Measurements from ENCODE around the gene CHKB.
"Not testable (repeated sequence)": the region's sequence is repeated elsewhere in the genome, so short reads cannot be mapped to it uniquely, and the experiment has no call there.

CHKB gene

DNA sequence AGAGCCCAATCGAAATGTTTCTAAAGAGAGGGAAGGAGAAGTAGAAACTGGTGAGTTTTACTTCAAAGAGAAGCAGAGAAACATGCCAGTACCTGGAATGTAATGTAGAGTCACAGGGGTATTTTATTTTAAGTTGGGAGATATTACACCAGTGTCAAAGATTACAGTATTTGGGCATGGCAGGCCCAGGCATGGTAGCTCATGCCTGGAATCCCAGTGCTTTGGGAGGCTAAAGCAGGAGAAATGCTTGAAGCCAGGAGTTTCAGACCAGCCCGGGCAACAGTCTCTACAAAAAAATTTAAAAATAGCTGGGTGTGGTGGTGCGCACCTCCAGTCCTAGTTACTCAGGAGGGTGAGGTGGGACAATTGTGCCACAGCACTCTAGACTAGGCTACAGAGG is 22.6 kb downstream of the CHKB start:
- no peak for DNase-seq (ENCODE audit: low read depth)
- no peak overlapping the region for H3K4me3 ChIP-seq (ENCODE audit: low read depth, low read length)

DNA sequence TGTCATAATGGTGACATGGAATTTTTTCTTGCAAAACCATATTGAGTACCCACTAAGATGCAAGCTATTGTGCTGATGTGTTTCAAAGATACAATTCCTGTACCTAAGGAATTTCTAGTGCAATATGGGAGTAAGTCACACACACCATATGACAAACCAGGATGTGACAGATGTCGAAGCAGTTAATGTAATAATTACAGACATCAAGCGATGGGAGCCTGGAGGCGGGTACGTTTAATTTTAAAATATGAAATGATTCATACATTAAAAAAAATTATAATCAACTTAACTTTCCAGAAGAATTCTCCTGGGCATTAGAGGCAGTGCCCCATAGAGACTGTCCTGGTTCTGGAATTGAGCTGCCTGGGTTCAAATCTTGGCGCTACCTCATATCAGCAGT is 25.9 kb downstream of the CHKB start:
- DNase-seq (ENCODE audit: low read depth): no peak

DNA sequence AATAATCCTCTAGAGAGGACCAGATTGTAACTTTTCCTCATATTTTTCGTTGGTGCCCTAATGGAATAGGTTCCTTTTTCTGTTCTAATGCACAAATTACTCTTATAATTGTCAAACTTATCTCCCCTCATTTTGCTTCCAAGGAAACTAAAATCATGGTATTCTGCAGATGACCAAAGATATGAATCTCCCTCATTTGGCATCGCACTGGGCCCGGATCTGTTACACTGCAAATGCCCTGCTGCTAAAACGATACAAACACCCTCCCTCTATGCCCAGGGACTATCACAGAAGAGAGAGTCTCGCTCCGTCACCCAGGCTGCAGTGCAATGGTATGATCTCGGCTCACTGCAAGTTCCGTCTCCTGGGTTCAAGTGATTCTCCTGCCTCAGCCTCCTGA is 29.3 kb downstream of the CHKB start:
- H3K4me3 ChIP-seq (ENCODE audit: low read depth, low read length): no peak overlapping the region
- DNase-seq (ENCODE audit: low read depth): no peak

More for the DNA sequence above, 25.9 kb downstream of the CHKB start:
- no peak overlapping the region for H3K4me3 ChIP-seq (ENCODE audit: low read depth, low read length)

DNA sequence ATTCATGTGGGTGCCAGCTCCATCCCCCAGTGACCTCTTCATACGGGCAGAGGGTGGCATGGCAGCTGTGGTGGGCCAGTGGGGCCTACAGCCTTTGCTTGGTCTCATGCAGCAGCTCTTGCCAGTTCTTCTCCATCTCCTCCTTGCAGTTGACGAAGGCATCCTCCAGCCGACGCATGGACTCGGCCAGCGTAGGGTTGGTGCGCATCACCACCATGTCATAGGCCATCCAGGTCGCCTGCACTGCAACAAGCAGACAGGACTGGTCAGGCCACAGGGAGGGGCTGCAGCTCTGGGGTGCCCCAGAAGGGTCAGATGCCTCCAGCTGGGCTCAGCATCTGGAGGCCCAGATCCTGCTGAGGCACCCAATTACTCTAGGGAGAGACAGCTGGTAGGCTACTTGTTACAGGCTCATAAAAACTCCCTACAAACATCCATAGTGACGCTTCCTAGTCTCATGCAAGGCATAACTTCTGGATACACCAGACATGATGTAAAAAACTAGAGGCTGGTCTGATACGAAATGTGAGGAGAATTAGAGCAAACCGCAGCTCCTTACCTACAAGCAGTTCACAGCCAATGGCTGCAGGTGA is 31.4 kb downstream of the CHKB start:
- DNase-seq (ENCODE audit: low read depth): no peak
- H3K4me3 ChIP-seq (ENCODE audit: low read depth, low read length): no peak overlapping the region

DNA sequence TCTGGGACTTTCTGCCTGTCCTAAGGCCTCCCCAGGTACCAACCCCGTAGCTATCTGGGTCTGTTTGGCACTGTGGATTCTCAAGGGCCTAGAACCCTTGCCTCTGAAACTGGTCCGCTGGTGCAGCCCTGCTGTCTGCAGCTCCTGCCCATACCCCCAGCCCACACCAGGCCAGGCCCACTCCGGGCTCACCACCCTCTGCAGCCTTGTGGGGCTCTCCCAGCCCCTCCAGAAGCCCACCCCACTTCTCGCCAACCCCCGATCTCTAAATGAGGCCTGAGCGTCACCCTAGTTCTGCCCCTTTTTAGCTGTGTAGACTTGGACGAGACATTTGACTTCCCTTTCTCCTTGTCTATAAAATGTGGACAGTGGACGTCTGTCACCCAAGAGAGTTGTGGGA is 32.3 kb downstream of the CHKB start:
- no peak for DNase-seq (ENCODE audit: low read depth)

DNA sequence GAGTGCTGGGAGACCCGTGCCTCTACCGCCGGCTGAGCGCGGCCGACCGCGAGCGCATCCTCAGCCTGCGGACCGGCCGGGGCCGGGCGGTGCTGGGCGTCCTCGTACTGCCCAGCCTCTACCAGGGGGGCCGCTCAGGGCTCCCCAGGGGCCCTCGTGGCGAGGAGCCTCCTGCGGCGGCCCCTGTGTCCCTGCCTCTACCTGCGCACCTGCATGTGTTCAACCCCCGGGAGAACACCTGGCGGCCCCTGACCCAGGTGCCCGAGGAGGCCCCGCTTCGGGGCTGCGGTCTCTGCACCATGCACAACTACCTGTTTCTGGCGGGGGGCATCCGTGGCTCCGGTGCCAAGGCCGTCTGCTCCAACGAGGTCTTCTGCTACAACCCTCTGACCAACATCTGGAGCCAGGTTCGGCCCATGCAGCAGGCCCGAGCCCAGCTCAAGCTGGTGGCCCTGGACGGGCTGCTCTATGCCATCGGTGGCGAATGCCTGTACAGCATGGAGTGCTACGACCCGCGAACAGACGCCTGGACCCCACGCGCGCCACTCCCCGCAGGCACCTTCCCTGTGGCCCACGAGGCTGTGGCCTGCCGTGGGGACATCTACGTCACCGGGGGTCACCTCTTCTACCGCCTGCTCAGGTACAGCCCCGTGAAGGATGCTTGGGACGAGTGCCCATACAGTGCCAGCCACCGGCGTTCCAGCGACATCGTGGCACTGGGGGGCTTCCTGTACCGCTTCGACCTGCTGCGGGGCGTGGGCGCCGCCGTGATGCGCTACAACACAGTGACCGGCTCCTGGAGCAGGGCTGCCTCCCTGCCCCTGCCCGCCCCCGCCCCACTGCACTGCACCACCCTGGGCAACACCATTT is 33.5 kb downstream of the CHKB start:
- DNase-seq (ENCODE audit: low read depth): no peak
- H3K4me3 ChIP-seq (ENCODE audit: low read depth, low read length): no peak overlapping the region

More for the DNA sequence above, 32.3 kb downstream of the CHKB start:
- no peak overlapping the region for H3K4me3 ChIP-seq (ENCODE audit: low read depth, low read length)

DNA sequence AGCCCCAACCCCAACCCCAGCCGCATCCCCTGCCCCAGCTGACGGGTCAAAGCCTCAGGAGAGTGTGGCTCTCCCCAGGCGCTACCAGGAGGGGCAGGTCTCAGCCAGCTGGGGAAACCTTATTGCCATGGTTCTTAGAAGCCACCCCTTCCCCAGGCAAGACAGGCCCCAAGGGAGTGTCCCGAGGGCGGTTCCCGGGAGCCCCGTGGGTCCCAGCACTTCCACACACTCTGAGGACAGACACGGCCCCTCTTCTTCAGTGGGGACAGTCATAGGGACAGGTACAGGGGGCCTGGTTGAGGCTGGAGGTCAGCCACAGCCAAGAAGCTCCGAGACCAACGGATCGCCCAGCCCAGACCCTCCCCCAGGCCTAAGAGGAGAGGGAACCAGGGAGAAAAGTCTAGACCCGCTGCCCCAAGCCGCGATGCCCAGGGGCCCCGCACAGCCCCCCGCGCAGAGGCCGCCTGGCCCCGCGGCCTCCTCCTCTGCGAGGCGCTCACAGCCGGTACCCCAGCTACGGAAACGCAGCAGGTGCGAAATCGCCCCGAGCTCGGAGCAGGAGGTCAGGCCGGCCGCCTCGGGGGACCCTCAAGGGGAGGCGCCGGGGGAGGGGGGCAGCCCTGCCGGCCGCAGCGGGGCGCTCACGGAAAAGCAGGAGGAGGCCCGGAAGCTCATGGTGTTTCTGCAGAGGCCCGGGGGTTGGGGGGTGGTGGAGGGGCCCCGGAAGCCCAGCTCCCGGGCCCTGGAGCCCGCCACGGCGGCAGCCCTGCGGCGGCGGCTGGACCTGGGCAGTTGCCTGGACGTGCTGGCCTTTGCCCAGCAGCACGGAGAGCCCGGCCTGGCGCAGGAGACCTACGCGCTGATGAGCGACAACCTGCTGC is 34.4 kb downstream of the CHKB start:
- no peak for DNase-seq (ENCODE audit: low read depth)
- H3K4me3 ChIP-seq (ENCODE audit: low read depth, low read length): peak overlapping the region; percentile 7

DNA sequence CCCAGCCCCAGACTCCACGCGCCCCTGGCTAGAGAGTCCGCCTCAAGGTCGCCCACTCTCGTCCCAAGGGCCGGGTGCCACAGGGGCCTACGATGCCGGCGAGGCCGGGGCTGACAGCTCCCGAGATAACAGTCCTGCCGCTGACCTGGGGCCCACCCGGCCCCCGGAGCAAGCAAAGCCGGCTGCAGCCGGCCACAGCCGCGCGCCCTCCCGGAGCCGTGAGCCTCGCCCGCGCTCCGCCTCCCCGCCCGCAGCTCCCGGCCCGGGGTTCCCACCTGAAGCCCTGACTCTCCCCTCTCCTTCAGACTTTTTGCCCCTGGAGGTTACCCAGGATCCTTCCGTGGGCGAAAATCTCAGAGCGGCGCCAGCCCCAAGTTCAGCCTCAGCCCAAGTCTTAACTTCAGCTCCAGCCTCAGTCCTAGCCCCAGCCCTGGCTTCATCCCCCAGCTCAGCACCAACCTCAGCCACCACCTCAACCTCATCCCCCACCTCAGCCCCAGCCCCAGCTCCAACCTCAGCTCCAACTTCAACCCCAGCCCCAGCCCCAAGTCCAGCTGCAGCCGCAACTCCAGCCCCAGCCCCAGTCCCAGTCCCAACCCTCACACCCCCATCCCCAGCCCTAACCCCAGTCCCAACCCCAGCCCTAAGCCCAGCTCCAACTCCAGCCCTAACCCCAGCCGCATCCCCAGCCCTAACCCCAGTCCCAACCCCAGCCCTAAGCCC is 35.2 kb downstream of the CHKB start:
- no peak overlapping the region for H3K4me3 ChIP-seq (ENCODE audit: low read depth, low read length)
- no peak for DNase-seq (ENCODE audit: low read depth)

DNA sequence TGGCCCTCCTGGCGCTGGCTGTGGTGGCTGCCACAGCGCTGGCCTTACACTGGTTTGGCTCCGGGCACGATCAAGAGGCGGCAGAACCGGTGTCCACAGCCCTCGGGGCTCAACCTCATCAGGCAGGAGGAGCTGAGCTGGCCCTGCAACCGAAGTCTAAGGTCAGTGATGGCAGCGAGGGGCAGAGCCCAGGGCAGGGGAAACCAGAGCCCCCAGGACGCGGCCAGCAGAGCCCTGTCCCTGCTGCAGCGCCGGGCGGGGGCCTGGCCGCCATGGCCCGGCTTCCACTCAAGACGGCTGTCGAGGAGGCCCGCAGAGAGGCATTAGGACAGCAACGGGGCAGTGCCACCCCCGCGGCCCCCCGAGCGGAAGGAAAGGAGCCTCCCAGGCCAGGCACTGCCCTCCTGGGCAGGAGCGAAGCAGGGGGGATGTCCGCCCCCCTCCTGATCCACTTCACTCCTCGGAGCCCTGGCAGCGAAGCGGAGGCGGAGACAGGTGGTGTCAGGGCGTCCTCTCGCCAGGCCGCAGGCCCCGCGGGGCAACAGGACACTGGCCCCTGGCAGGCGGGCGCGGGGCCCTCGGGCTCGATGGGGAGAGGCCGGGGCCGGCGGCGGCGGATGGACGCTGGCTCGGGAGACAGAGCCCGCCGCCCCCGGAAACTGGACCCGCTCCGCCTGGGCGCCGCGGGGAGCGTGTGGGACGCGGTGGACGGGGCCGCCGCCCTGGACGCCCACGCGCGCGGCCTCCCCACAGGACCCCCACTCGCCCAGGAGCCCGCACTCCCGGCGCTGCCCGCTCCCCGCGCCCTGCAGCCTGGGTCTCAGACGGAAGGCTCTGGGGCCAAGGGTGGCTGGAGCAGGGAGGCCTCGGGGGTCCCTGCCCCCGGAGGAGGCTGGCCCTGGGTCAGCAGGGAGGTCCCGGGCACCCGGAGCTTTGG is 36.1 kb downstream of the CHKB start:
- no peak for DNase-seq (ENCODE audit: low read depth)
- no peak overlapping the region for H3K4me3 ChIP-seq (ENCODE audit: low read depth, low read length)

DNA sequence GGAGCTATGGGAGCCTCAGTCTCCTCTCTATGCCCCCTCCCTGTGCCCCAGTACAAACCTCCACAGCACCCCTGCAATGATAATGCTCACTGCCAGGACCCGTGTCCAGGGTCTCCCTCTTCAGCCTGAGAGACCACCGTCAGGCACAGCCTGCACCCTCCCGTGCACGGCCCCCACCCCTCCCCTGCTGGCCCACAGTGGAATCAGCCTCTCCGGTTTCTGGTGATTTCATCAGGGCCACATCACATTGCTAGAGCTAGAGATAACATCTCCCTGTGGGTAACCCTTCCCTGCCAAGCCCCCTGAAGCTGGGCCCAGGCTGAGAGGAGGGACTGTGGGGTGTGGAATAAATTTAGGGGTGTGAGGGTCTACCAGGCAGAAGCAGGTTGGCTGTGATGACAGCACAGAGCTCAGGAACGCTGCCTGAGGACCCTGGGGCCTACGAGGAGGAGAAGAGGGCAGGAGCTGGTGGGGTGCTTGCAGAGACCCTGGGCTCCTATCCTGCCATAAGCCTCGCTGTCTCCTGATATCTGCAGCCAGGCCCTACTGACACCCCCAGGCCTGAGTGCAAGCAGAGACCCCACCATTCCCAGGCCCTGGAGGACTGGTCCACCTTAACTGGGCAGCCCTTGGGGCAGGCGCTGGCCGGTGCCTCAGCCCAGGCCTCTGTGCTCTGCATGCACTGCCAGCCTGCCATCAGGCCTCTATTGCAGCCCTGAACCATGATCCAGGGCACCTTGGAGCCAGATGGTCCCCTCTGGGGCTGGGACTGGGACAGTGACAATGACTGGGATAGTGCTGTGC is 36.9 kb downstream of the CHKB start, which contains the start of gene KLHDC7B:
Gene KLHDC7B, plus strand, starts transcription at position 378 of the 804 bp plus-strand sequence. Its CDS starts 345 bp downstream, at position 723.
- H3K4me3 ChIP-seq (ENCODE audit: low read depth, low read length): no peak within 1 kb of the TSS
- no peak for DNase-seq (ENCODE audit: low read depth)

DNA sequence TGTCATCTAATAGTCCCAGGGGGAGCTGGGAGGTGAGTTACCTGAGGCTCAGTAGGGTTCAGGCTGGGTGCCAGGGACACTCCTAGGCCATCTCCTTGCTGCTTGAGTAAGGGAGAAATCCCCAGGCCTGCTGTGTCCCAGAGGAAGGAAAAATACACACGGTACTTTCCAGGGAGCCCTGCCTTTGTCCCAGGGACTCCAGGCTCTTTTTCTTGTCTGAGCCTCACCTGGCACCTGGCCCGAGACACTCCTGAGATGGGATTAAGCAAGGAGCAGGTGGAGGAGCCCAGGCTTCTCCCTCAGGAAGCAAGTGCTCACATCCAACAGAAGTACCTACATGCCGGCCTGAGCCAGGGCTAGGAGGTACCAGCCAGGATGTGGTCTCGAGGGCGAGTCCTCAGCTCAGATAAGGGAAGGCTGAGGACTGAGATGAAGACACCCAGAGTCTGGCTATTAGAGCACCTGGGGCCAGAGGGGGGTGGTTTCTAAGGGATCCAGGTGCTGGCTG is 37.8 kb downstream of the CHKB start:
- DNase-seq (ENCODE audit: low read depth): no peak
- no peak overlapping the region for H3K4me3 ChIP-seq (ENCODE audit: low read depth, low read length)

DNA sequence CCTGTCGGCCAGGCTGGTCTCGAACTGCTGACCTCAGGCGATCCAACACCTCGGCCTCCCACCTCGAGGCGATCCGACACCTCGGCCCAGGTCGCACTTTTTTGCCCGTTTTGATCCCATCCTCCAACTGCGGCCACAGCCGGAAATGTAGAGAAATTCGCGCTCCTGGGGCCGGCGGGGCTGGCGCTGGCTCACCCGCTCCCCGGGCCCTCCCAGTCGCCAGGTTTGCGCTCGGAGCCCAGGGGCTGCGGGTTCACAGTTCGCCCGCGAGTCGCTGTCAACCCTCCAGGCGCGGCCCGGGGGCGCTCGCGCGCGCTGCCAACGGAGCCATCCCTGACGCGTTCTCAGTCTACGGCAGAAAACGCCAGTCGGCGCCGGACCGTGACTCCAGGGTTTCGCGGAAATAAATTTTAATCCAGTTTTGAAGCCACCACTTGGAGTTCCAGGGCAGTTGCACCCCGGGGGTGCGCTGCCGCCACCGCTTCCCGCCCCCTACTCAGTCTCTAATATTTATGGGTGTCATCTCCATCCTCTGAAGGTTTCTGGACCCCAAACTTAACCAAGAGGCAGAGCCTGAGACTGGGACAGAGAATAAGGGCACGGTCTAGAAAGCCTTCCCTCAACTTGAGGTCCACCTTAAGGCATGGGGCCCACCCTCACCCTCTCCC is 38.4 kb downstream of the CHKB start:
- DNase-seq (ENCODE audit: low read depth): no peak
- H3K4me3 ChIP-seq (ENCODE audit: low read depth, low read length): peak overlapping the region; percentile 27

DNA sequence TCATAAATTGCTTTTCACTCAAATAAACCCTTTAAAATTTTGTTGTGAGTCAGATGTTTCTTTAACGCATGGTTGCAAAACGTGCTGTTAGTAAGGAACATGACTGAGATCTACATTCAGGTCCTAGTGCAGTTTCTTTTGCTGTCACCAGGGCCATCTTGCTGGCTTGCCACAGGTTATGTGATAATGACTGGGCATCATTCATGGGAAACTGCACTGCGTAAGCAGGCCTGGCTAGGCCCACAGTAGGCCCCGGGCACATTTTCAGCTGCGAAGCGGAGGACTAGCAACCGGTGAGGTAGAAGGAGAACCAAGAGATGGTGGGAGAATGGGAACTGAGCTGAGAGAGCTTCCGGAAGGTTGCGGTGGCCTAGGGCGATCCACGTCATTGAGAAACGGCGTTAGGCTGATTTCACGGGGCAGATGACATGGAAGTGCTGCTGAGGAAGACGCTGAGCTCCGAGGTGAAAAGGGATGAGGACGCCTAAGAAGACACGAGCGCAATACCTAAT is 40.2 kb downstream of the CHKB start:
- no peak for DNase-seq (ENCODE audit: low read depth)
- no peak overlapping the region for H3K4me3 ChIP-seq (ENCODE audit: low read depth, low read length)

DNA sequence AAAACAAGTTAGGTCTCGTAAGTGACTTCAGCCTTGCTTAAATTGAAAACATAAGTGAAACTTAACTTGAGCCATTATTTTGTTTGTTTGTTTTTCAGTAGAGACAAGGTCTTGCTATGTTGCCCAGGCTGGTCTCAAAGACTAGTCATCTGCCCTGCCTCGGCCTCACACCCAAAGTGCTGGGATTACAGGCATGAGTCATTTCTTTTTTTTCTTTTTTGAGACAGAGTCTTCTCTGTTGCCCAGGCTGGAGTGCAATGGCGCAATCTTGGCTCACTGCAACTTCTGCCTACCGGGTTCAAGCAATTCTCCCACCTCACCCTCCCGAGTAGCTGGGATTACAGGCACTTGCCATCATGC is 41.0 kb downstream of the CHKB start:
- not testable (repeated sequence) for H3K4me3 ChIP-seq (ENCODE audit: low read depth, low read length)
- DNase-seq (ENCODE audit: low read depth): peak; percentile 56

DNA sequence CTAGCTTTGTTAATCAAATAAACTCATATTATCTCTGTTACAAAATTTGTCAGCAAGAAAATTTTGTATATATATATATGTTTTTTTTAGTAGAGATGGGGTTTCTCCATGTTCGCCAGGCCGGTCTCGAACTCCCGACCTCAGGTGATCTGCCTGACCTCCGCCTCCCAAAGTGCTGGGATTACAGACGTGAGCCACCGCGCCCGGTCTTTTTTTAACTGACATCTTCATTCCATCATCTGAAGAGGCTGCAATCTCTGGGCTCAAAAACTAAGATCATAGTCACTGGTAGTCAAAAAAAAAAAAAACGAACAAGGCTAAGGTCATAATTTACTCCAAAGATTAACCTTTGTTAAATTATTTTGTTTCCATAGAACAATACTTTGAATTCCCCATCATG is 42.3 kb downstream of the CHKB start:
- no peak overlapping the region for H3K4me3 ChIP-seq (ENCODE audit: low read depth, low read length)
- DNase-seq (ENCODE audit: low read depth): no peak

DNA sequence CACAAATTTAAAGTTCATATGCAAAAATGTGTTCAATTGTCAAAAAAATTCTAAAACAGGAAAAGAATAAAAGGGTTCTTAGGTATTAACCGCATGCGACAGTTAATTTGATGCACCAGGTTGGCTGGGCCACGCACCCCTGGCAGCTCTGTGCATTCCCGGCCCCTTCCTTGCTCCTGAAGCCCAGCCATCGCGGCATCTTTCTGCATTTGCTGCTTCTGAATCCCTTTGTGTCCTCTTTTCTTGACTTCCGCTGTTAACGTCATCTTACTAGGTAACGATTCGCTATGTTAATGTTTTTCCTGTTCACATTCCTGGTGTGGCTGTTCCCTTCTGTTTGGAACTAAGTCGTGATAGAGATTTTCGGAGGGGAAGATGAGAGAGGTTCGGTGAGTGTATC is 44.9 kb downstream of the CHKB start:
- H3K4me3 ChIP-seq (ENCODE audit: low read depth, low read length): no peak overlapping the region
- DNase-seq (ENCODE audit: low read depth): no peak

DNA sequence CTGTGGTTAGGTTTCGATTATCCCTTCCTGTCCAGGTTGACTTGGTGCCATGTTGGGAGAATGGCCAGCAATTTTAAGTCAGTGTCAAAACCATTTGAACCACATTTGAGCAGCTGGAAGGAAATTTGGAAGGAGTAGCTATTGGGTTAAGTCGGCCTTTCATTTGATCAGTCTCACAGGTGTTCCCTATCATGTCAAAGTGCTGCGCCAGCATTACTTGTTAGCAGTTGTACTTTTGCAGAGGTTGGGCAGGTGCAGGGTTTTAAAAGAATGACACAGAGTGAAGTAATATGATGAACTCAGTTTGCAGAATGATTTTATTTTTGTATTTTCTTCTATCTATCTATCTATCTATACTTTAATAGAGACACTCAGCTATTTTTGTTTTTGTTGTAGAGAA is 46.4 kb downstream of the CHKB start:
- H3K4me3 ChIP-seq (ENCODE audit: low read depth, low read length): no peak overlapping the region
- DNase-seq (ENCODE audit: low read depth): no peak
